NCI-H146 treated with DMSO at 0.1 percent for 48 hours (cell line): ENCODE data around the gene RANBP17.

Experiments used
- DNase-seq: peaks from one replicate; lab custom pipeline; 2025; ENCODE audit not compliant: unreplicated experiment; lab: John Stamatoyannopoulos, UW

The RANBP17 gene

DNA sequence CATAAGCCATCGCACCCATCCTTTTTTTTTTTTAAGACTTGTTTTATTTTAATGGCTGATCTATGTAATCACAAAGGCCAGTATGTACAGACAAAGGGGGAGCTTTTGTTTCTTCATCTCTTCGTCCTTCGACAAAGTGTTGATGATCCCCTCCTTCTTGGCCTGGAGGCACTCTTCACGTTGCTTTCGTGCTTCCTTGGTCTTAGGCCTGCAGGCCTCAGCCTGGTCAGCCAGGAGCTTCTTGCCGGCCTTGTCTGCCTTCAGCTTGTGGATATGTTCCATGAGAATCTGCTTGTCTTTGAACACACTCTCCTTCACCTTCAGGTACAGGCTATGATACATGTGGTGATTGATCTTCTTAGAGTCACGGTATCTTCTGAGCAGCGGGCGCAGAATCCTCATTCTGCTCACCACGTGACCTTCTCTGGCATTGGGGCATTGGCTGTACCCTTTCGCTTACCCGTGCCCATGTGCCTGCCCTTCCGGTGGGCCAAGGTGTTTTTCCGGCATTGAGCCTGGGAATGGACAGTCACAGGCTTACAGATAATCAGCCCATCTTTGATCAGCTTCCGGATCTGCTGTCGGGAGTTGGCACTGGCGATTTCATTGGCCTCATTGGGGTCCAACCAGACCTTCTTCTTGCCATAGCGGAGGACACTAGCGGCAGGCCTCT, 483.3 kb downstream of the RANBP17 start:
- DNase-seq: no peak
